ENCODE data around the gene TMEM179. TPM values are rescaled to one million over a fixed set of nuclear protein-coding genes. Genes with fewer than 3 reads are reported as not detected.

The TMEM179 gene
- total and polyA plus RNA-seq, 10 of the 15 experiments (the other 5 are each of a cell fraction or from before 2014, with no cell fraction given) = not detected

- TF ChIP-seq ATF7 (IDR thresholded peaks at IDR 0.05; ENCODE audit: low read depth) = no peak
- TF ChIP-seq CBFB (IDR thresholded peaks at IDR 0.05; ENCODE audit: low read depth) = no peak
- no peak for TF ChIP-seq SMAD5 (IDR thresholded peaks at IDR 0.05; ENCODE audit: low read depth)
- TF ChIP-seq ZZZ3 (IDR thresholded peaks at IDR 0.05; ENCODE audit: control insufficient read depth, insufficient read length, low read depth) = no peak
- TF ChIP-seq MYB (IDR thresholded peaks at IDR 0.05; ENCODE audit: borderline replicate concordance, low read depth, low read length) = no peak
- no peak for TF ChIP-seq NKRF (conservative IDR thresholded peaks at IDR 0.05)
- TF ChIP-seq, protein P1, sequence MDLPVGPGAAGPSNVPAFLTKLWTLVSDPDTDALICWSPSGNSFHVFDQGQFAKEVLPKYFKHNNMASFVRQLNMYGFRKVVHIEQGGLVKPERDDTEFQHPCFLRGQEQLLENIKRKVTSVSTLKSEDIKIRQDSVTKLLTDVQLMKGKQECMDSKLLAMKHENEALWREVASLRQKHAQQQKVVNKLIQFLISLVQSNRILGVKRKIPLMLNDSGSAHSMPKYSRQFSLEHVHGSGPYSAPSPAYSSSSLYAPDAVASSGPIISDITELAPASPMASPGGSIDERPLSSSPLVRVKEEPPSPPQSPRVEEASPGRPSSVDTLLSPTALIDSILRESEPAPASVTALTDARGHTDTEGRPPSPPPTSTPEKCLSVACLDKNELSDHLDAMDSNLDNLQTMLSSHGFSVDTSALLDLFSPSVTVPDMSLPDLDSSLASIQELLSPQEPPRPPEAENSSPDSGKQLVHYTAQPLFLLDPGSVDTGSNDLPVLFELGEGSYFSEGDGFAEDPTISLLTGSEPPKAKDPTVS (IDR thresholded peaks at IDR 0.05; ENCODE audit: low read depth, low read length) = no peak
- TF ChIP-seq SMARCA5 (IDR thresholded peaks at IDR 0.05) = no peak
- TF ChIP-seq USF1 (IDR thresholded peaks at IDR 0.05; ENCODE audit: borderline replicate concordance, extremely low read length, insufficient read depth, low read depth, low read length) = no peak
- TF ChIP-seq MTA2 (IDR thresholded peaks at IDR 0.05; ENCODE audit: low read depth) = no peak
- no peak for TF ChIP-seq ATF2 (IDR thresholded peaks at IDR 0.05; ENCODE audit: low read length)
- ChIA-PET RAD21 (ENCODE audit: unreplicated experiment) (interaction anchor here (1.2 to 1.5 kb wide), 2 partner anchors 26 to 57 kb away, joined by 3 to 7 read pairs; no protein-coding TSS in a partner anchor), CTCF (interaction anchor here (1.1 to 2.5 kb wide), 5 partner anchors 12 to 57 kb away, joined by 3 to 11 read pairs (median 4); no protein-coding TSS in a partner anchor), POLR2A (no interaction called here), SMC1A (ENCODE audit: uncharacterized antibody, unreplicated experiment) (interaction anchor here (1.2 to 2.2 kb wide), 2 partner anchors 9 to 29 kb away, joined by 3 to 7 read pairs; no protein-coding TSS in a partner anchor)
- 88% methylated on average over 20 of the region's 20 CpGs for WGBS (ENCODE audit: insufficient coverage, insufficient replicate concordance, low lambda C conversion rate, missing lambda C conversion rate)
- no peak overlapping the region for H3K4me3 ChIP-seq
- H4K20me1 ChIP-seq (ENCODE audit: control insufficient read depth, insufficient read depth) = no peaks in the 10 kb centered on the region
- peaks cover 10% of the 10 kb centered on the region for H3K4me1 ChIP-seq (ENCODE audit: control insufficient read depth, insufficient read depth, low read length)
- no TSS peak for BruUV-seq (replicated peaks)
- in situ Hi-C loops (cut with MboI) = no loop called here
- intact Hi-C loops (cut with micrococcal nuclease; ENCODE audit: unreplicated experiment) = no loop called here
- H3K4me2 ChIP-seq (ENCODE audit: control insufficient read depth, insufficient read depth) = no peak overlapping the region
- no peaks in the 10 kb centered on the region for H3K27me3 ChIP-seq (replicated peaks in 1 of 2; ENCODE audit: control insufficient read depth in 2 of 2, insufficient read depth in 2 of 2, low read length in 1 of 2)
- H3K79me2 ChIP-seq (ENCODE audit: control insufficient read depth, insufficient read depth, low read length) = no peaks in the 10 kb centered on the region
- H3K27ac ChIP-seq (ENCODE audit: control insufficient read depth, insufficient read depth) = no peak overlapping the region
- no peak for ATAC-seq
- no peak for DNase-seq (ENCODE audit: low read depth, low spot score)
- peaks cover 2% of the 10 kb centered on the region; the same call in 2 of the 3 replicates for H3K9me3 ChIP-seq (replicated peaks; ENCODE audit: control insufficient read depth, insufficient read depth, low read length)
- no peak overlapping the region for H3K9ac ChIP-seq (ENCODE audit: control insufficient read depth, insufficient read depth, low read length)
- H3K36me3 ChIP-seq (ENCODE audit: control insufficient read depth in 2 of 2, insufficient read depth in 2 of 2, low read length in 1 of 2) = no peaks in the 10 kb centered on the region
- no peak for FAIRE-seq
- no peak overlapping the region for H2AFZ ChIP-seq (ENCODE audit: control insufficient read depth, low read depth, low read length)
Observed at GRCh38 chr14:104651876-104652260, 47.3 kb upstream of the TMEM179 start.
